Stimulated activated CD4-positive, alpha-beta T cell treated with anti-CD3 and anti-CD28 coated beads, Interleukin-12 subunit alpha, Interleukin-12 subunit beta, amount 100 ng/mL, for 24 hours (primary cell): ENCODE measurements around the gene TNFAIP6.

Experiments
- DNase-seq, 2 experiments: peaks; one replicate each; pipeline ENCODE4 v3.0.0-alpha.2; 2020; ENCODE audit warnings: low read depth in 2 of 2

Gene TNFAIP6

GRCh38 chr2:151359768-151360461, 2.5 kb downstream of the TNFAIP6 start:
- no peak for DNase-seq

GRCh38 chr2:151361674-151362370, 4.4 kb downstream of the TNFAIP6 start:
- DNase-seq = no peak

- DNase-seq = no peak
Observed at GRCh38 chr2:151363709-151364108, 6.3 kb downstream of the TNFAIP6 start.

GRCh38 chr2:151367571-151367970, 10.2 kb downstream of the TNFAIP6 start:
- no peak for DNase-seq

GRCh38 chr2:151374436-151374835, 17.0 kb downstream of the TNFAIP6 start:
- no peak for DNase-seq

GRCh38 chr2:151379169-151379568, 21.8 kb downstream of the TNFAIP6 start:
- no peak for DNase-seq

GRCh38 chr2:151380580-151381235, 23.3 kb downstream of the TNFAIP6 start:
- DNase-seq = no peak

GRCh38 chr2:151381266-151381665, 23.9 kb downstream of the TNFAIP6 start:
- DNase-seq = no peak

- DNase-seq = no peak
Observed at GRCh38 chr2:151388011-151388410, 30.6 kb downstream of the TNFAIP6 start.

- no peak for DNase-seq
Observed at GRCh38 chr2:151391436-151391835, 34.0 kb downstream of the TNFAIP6 start.

- DNase-seq = no peak
Observed at GRCh38 chr2:151394509-151394908, 37.1 kb downstream of the TNFAIP6 start.

GRCh38 chr2:151395509-151396374, 38.4 kb downstream of the TNFAIP6 start:
- no peak for DNase-seq

- DNase-seq = no peak
Observed at GRCh38 chr2:151399981-151400380, 42.6 kb downstream of the TNFAIP6 start.

GRCh38 chr2:151401149-151401548, 43.8 kb downstream of the TNFAIP6 start:
- no peak for DNase-seq

GRCh38 chr2:151403914-151404313, 46.5 kb downstream of the TNFAIP6 start:
- no peak for DNase-seq

- DNase-seq = no peak
Observed at GRCh38 chr2:151405376-151405775, 48.0 kb downstream of the TNFAIP6 start.

- no peak for DNase-seq
Observed at GRCh38 chr2:151407281-151407680, 49.9 kb downstream of the TNFAIP6 start.

GRCh38 chr2:151408788-151409600, 51.6 kb downstream of the TNFAIP6 start:
- no peak for DNase-seq

- DNase-seq = peak; percentile 73 to 76
Observed at GRCh38 chr2:151409601-151410484, 52.5 kb downstream of the TNFAIP6 start, which contains the start of gene RIF1. Gene RIF1, plus strand, starts transcription at chr2:151409902. Its CDS starts 522 bp downstream, at chr2:151410424.

- peak; percentile 13 to 43 for DNase-seq
Observed at GRCh38 chr2:151410485-151410834, 53.1 kb downstream of the TNFAIP6 start.
